ENCODE results near the gene CYYR1. TPM values are rescaled to one million over a fixed set of nuclear protein-coding genes. Genes with fewer than 3 reads are reported as not detected.

CYYR1 gene
- polyA plus RNA-seq, 1 donor (not counting 4 experiments of a cell fraction or from before 2014, with no cell fraction given), result 1.5 TPM

GRCh38 chr21:26591543-26591942 is 18.5 kb upstream of the CYYR1 start:
- dilution Hi-C loops (cut with MboI; ENCODE audit: extremely low pct_ligation_motif_present, low sequenced_read_pairs), result no loop called here
- H3K4me3 ChIP-seq (ENCODE audit: control insufficient read depth in 2 of 3, extremely low read depth in 1 of 3, insufficient read depth in 2 of 3, low read depth in 1 of 3, low read length in 3 of 3), result no peak overlapping the region
- TF ChIP-seq EZH2 (IDR thresholded peaks at IDR 0.05; ENCODE audit: low read length), result no peak
- TF ChIP-seq CTCF (optimal IDR thresholded peaks at IDR 0.05 in 1 of 3, IDR thresholded peaks at IDR 0.05 in 1 of 3, conservative IDR thresholded peaks at IDR 0.05 in 1 of 3; ENCODE audit: extremely low read depth in 1 of 3, insufficient read depth in 2 of 3, low read length in 3 of 3), result no peak
- no peak overlapping the region for H3K4me2 ChIP-seq (ENCODE audit: control insufficient read depth, extremely low read depth, insufficient read depth, low read depth, low read length)
- no peak overlapping the region for H2AFZ ChIP-seq (ENCODE audit: control insufficient read depth, low read length)
- no peaks in the 10 kb centered on the region for H3K9me1 ChIP-seq (ENCODE audit: control insufficient read depth, extremely low read depth, insufficient read depth, low read length)
- H3K9me3 ChIP-seq (ENCODE audit: control insufficient read depth, low read depth, low read length), result no peaks in the 10 kb centered on the region
- no peak overlapping the region for H3K27ac ChIP-seq (ENCODE audit: control insufficient read depth, insufficient read depth, low read length)
- no peaks in the 10 kb centered on the region for H3K79me2 ChIP-seq (ENCODE audit: control insufficient read depth, insufficient read depth, low read length)
- no peaks in the 10 kb centered on the region for H3K36me3 ChIP-seq (ENCODE audit: control insufficient read depth in 2 of 2, extremely low read depth in 1 of 2, insufficient read depth in 2 of 2, low read length in 2 of 2)
- H3K9ac ChIP-seq (ENCODE audit: control insufficient read depth, extremely low read depth, insufficient read depth, low read length), result no peak overlapping the region
- no peaks in the 10 kb centered on the region for H3K27me3 ChIP-seq (ENCODE audit: control insufficient read depth, extremely low read depth, insufficient read depth, low read length)
- DNase-seq (ENCODE audit: low read depth, low spot score) (no peak), FAIRE-seq (peak; percentile 79)
- peaks cover 17% of the 10 kb centered on the region for H3K4me1 ChIP-seq (ENCODE audit: control insufficient read depth, extremely low read depth, insufficient read depth, low read length)
- no peaks in the 10 kb centered on the region for H4K20me1 ChIP-seq (ENCODE audit: control insufficient read depth, extremely low read depth, insufficient read depth, low read length)

- FAIRE-seq (no peak), DNase-seq (ENCODE audit: low read depth, low spot score) (no peak)
- H3K9me3 ChIP-seq (ENCODE audit: control insufficient read depth, low read depth, low read length), result no peaks in the 10 kb centered on the region
- no peak overlapping the region for H3K27ac ChIP-seq (ENCODE audit: control insufficient read depth, insufficient read depth, low read length)
- H3K79me2 ChIP-seq (ENCODE audit: control insufficient read depth, insufficient read depth, low read length), result no peaks in the 10 kb centered on the region
- no peak overlapping the region for H3K9ac ChIP-seq (ENCODE audit: control insufficient read depth, extremely low read depth, insufficient read depth, low read length)
- H3K4me2 ChIP-seq (ENCODE audit: control insufficient read depth, extremely low read depth, insufficient read depth, low read depth, low read length), result peak overlapping the region; percentile 42
- H3K4me1 ChIP-seq (ENCODE audit: control insufficient read depth, extremely low read depth, insufficient read depth, low read length), result peaks cover 11% of the 10 kb centered on the region
- dilution Hi-C loops (cut with MboI; ENCODE audit: extremely low pct_ligation_motif_present, low sequenced_read_pairs), result no loop called here
- TF ChIP-seq EZH2 (IDR thresholded peaks at IDR 0.05; ENCODE audit: low read length), result no peak
- H3K27me3 ChIP-seq (ENCODE audit: control insufficient read depth, extremely low read depth, insufficient read depth, low read length), result no peaks in the 10 kb centered on the region
- no peaks in the 10 kb centered on the region for H4K20me1 ChIP-seq (ENCODE audit: control insufficient read depth, extremely low read depth, insufficient read depth, low read length)
- peak overlapping the region; percentile 54 for H2AFZ ChIP-seq (ENCODE audit: control insufficient read depth, low read length)
- no peaks in the 10 kb centered on the region for H3K36me3 ChIP-seq (ENCODE audit: control insufficient read depth in 2 of 2, extremely low read depth in 1 of 2, insufficient read depth in 2 of 2, low read length in 2 of 2)
- no peaks in the 10 kb centered on the region for H3K9me1 ChIP-seq (ENCODE audit: control insufficient read depth, extremely low read depth, insufficient read depth, low read length)
- H3K4me3 ChIP-seq (ENCODE audit: control insufficient read depth in 2 of 3, extremely low read depth in 1 of 3, insufficient read depth in 2 of 3, low read depth in 1 of 3, low read length in 3 of 3), result peak overlapping the region in 1 of 3 experiments; percentile 28
These were observed 15.4 kb upstream of the CYYR1 start for GRCh38 chr21:26588446-26588845.

GRCh38 chr21:26587736-26588201 is 14.7 kb upstream of the CYYR1 start:
- DNase-seq (ENCODE audit: low read depth, low spot score) (peak; percentile 15), FAIRE-seq (peak; percentile 96)
- Histone ChIP-seq H3K79me2 (ENCODE audit: control insufficient read depth, insufficient read depth, low read length) (no peaks in the 10 kb centered on the region), H3K36me3 (ENCODE audit: control insufficient read depth in 2 of 2, extremely low read depth in 1 of 2, insufficient read depth in 2 of 2, low read length in 2 of 2) (no peaks in the 10 kb centered on the region), H2AFZ (ENCODE audit: control insufficient read depth, low read length) (no peak overlapping the region), H3K9me1 (ENCODE audit: control insufficient read depth, extremely low read depth, insufficient read depth, low read length) (no peaks in the 10 kb centered on the region), H3K27me3 (ENCODE audit: control insufficient read depth, extremely low read depth, insufficient read depth, low read length) (no peaks in the 10 kb centered on the region), H3K4me2 (ENCODE audit: control insufficient read depth, extremely low read depth, insufficient read depth, low read depth, low read length) (peak overlapping the region; percentile 42), H3K4me1 (ENCODE audit: control insufficient read depth, extremely low read depth, insufficient read depth, low read length) (peaks cover 11% of the 10 kb centered on the region), H3K9me3 (ENCODE audit: control insufficient read depth, low read depth, low read length) (no peaks in the 10 kb centered on the region), H3K9ac (ENCODE audit: control insufficient read depth, extremely low read depth, insufficient read depth, low read length) (no peak overlapping the region), H3K27ac (ENCODE audit: control insufficient read depth, insufficient read depth, low read length) (no peak overlapping the region), H4K20me1 (ENCODE audit: control insufficient read depth, extremely low read depth, insufficient read depth, low read length) (no peaks in the 10 kb centered on the region), H3K4me3 (ENCODE audit: control insufficient read depth in 2 of 3, extremely low read depth in 1 of 3, insufficient read depth in 2 of 3, low read depth in 1 of 3, low read length in 3 of 3) (no peak overlapping the region)
- dilution Hi-C loops (cut with MboI; ENCODE audit: extremely low pct_ligation_motif_present, low sequenced_read_pairs), result no loop called here
- TF ChIP-seq EZH2 (IDR thresholded peaks at IDR 0.05; ENCODE audit: low read length) (no peak), CTCF (optimal IDR thresholded peaks at IDR 0.05 in 1 of 3, IDR thresholded peaks at IDR 0.05 in 1 of 3, conservative IDR thresholded peaks at IDR 0.05 in 1 of 3; ENCODE audit: extremely low read depth in 1 of 3, insufficient read depth in 2 of 3, low read length in 3 of 3) (no peak)

Data from keratinocyte (primary cell).